Posterior cingulate gyrus (tissue), 11 donors: ENCODE measurements around the gene LRP11.

Experiments
- DNase-seq, 10 donors: peaks; one replicate each; pipeline versions ENCODE4 v3.0.0 to v3.0.0-alpha.2; 2020 to 2021; ENCODE audit warnings: mixed read lengths in 3 of 10
- intact Hi-C: fragments of 100-400 bp; cut with DNase I; formaldehyde crosslinking; loops from one replicate; pipeline ENCODE4 v1.15.1; 2023

The LRP11 gene

GRCh38 chr6:149823013-149823412 lies 41.1 kb downstream of the LRP11 start:
- intact Hi-C loops, result no loop called here
- DNase-seq, result no peak

DNA sequence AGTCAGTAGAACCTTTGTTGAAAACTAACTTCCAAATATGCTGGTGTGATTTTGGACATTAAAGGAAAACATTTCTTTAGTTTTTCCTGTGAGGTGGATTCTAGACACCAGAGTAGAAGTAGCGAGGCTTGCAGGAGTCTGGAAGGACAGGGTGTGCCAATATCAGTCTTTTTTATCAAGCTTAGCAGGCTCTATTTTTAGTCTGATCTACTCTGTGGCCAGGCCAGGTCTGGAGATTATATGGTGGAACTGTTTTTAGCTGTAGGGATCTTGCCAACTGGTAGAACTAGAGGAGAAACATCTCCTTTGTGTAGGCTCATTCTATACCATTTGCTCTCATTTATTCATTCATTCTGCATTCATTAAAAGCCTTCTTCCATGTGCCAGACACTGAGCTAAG lies 42.7 kb downstream of the LRP11 start:
- DNase-seq, result no peak
- intact Hi-C loops, result no loop called here

GRCh38 chr6:149820506-149820905 lies 43.7 kb downstream of the LRP11 start:
- intact Hi-C loops, result no loop called here
- no peak for DNase-seq

DNA sequence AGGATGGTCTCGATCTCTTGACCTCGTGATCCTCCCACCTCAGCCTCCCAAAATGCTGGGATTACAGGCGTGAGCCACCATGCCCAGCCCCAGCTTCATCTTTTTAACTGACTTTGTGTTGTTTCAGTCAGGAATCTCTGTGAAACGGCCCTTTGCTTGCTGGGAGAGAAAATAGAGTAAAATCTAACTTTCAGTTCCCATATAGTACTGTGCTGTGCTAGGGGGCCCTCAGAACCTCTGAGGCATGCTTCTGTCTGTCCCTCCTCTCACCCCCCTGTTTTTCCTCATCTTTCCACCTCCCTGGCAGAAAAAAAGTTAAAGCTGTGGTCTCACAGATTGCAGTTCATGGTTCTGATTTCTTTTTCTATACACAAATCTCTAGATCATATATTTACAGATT lies 48.4 kb downstream of the LRP11 start:
- no peak for DNase-seq
- intact Hi-C loops, result no loop called here

DNA sequence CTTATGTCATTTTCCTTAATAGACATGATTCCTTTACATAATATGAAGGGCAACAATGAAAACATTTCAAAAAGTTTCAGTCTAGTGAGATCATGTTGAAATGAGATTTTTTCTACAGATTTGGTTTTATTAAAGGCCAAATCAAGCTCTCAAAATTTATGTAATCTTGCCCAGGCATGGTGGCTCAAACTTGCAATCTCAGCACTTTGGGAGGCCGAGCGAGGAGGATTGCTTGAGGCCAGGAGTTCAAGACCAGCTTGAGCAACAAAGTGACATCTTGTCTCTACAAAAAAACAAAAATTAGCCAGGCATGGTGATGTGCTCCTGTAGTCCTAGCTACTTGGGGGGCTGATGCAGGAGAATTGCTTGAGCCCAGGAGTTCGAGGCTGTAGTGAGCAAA lies 50.8 kb downstream of the LRP11 start:
- intact Hi-C loops, result no loop called here

DNA sequence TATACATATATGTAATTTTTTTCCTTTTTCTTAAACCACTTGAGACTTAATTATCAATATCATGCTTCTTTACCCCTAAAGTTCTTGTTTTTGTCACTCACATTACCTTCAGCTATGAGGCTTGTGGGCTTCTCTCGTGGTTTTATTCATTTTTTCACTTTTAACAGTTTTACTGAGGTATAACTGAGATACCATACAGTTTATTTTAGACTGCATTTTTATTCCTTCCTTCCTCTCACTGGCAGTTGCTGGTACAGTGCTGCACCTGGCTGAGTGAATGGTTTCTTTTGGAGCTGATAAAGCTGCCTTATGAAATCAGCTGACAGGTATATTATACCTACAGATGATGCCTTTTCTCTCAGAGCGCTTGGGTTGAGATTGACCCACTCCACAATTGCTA lies 54.4 kb downstream of the LRP11 start:
- no peak for DNase-seq
- intact Hi-C loops, result no loop called here

More for the DNA sequence above, 50.8 kb downstream of the LRP11 start:
- DNase-seq, result no peak

DNA sequence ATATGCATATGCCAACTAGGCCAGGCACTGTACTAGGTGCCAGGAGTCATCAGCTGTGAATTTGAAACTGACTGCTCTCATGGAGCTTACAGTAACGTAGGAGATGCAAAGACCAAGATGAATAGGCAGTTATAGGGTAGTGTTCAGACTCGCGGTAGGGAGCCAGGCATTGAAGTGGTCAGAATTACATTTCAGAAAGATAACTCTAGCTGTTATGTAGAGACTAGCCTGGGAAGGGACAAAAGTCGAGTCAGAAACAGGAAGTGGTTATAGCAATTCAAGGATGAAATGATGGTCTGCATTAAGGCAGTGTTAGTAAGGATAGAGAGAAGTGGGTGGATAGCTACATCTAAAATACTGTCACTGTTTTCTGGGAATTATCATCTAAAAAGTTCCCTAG lies 58.0 kb downstream of the LRP11 start:
- intact Hi-C loops, result no loop called here
- no peak for DNase-seq

- DNase-seq, result no peak
- intact Hi-C loops, result no loop called here
These were observed 80.6 kb downstream of the LRP11 start for GRCh38 chr6:149783551-149783950.

- no peak for DNase-seq
- intact Hi-C loops, result no loop called here
These were observed 81.8 kb downstream of the LRP11 start for GRCh38 chr6:149782337-149782736.

DNA sequence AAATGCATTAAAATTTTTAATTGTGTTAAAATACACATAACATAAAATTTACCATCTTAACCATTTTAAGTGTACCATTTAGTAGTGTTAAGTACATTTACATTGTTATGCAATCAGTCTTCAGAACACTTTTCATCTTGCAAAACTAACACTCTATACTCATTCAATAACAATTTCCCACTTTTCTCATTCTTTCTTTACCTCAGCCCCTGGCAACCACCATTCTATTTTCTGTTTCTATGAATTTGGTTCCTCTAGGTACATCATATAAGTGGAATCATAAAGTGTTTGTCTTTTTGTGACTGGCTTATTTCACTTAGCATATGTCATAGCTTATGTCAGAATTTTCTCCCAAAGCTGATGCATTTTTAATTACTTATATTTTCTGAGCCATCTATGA lies 82.4 kb downstream of the LRP11 start:
- no peak for DNase-seq
- intact Hi-C loops, result no loop called here

DNA sequence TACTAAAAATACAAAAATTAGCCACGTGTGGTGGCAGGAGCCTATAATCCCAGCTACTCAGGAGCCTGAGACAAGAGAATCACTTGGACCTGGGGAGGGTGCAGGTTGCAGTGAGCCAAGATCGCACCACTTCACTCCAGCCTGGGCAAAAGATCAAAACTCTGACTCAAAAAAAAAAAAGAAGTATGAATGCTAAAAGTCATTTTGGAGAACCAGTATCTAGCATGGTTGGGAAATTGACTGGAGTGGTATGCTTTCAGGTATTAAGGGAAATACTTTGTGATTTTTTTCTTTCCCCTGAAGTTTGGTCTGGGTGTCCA lies 84.6 kb downstream of the LRP11 start:
- intact Hi-C loops, result no loop called here
- no peak for DNase-seq

- intact Hi-C loops, result no loop called here
- DNase-seq, result no peak
These were observed 86.5 kb downstream of the LRP11 start for GRCh38 chr6:149777624-149778023.

DNA sequence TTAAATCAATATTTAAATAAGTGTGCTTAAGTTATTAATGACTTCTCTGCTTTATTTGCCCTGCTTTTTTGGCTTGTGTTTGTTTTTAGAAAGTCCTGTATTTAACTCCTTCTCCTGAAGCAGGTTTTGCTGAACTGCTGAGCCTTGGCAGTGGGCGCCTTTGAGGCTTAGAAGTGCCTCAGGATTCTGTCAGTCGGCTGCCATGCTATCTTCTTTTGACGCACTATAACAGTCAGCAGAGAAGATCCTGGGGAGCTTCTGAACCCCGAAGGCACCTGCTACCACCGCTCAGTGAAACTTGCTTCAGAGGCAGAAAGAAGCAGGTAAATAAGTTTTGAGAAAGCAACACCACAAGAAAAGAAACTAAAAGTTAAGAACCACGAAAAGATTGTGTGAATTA lies 92.2 kb downstream of the LRP11 start:
- intact Hi-C loops, result no loop called here
- DNase-seq, result no peak

DNA sequence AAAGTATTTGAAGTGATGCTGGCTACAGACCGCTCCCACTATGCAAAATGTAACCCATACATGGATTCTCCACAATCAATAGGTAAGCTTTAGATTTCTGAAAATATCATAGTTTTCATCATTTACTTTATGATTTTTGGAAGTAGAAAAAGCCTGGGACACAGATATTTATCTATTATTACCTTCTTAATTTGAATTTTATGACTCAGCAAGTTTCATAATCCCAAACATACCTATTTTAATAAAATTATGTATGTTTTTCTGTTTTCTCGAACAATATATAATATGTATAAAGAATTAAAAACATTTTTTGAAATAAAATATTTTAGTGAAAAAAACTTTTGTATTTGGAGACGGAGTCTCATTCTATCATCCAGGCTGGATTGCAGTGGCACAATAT lies 93.0 kb downstream of the LRP11 start:
- intact Hi-C loops, result no loop called here
- DNase-seq, result no peak

DNA sequence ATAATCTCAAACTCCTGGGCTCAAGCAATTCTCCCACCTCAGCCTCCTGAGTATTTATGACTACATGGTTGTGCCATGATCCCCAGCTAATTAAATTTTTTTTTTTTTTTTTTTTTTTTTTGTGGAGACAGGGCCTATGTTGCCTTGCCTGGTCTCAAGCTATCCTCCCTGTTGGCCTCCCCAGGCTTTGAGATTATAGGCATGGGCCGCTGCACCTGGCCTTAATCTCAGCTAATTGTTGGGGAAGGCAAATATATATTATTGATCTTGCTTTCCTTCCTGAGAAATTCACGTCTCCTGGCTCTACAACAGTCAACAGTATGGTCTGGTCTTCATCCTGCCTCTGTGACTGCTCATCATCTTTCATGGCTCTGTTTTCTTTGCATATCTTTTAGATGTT lies 94.5 kb downstream of the LRP11 start:
- intact Hi-C loops, result no loop called here
- no peak for DNase-seq
